ENCODE data around the gene PHACTR1. TPM values are rescaled to one million over a fixed set of nuclear protein-coding genes. Genes with fewer than 3 reads are reported as not detected.
"Not testable (repeated sequence)": the region's sequence is repeated elsewhere in the genome, so short reads cannot be mapped to it uniquely, and the experiment has no call there.

Gene PHACTR1
- total and polyA plus RNA-seq, 12 donors, result 6.3 to 150 (median 79.9) TPM

DNA sequence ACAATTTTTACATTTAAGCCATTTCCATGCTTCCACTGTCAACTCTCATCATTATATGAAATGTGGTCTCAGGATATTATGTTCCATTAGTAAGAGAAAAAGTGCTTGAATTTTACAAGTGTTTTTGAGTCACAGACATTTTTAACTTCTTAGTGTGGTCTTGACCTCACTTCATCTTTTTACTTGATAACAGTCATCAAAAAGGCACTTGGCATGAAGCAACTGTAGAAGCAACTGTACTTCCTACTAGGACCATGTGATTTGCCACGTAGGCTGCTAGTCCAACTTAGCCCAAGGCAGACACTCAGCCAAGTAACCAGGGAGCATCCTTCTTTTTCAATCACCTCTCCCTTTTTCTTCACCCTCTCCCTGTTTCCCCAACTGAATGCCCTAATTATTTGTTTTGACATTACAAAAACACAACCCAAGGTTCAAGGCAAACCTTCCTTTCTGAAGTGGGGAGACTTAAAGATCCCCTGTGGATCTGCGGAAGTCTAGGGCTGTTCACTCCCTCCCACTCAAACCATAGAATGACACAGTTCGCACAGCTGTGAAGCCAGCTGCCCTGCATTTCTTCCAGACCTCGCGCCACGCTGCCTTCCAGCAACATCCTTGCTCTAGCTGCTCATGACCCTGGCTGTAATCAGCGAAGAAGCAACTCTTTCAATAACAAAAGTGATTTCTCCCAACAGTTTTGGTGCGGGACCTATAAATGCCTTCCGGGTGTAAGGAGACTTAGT is 45.0 kb downstream of the PHACTR1 start:
- Histone ChIP-seq H3K27ac (no peak overlapping the region), H3K4me1 (no peaks in the 10 kb centered on the region), H3K4me3 (no peak overlapping the region), H3K9me3 (no peaks in the 10 kb centered on the region), H3K36me3 (no peaks in the 10 kb centered on the region), H3K27me3 (peaks cover 0 to 28% (median 4%) of the 10 kb centered on the region in 7 donors)
- TF ChIP-seq CTCF (IDR thresholded peaks at IDR 0.05), result no peak
- intact Hi-C loops (cut with DNase I), result no loop called here
- WGBS, 2 donors, result 66 to 70% methylated on average over 9 of the region's 9 CpGs
- ATAC-seq (no peak), DNase-seq (no peak)

DNA sequence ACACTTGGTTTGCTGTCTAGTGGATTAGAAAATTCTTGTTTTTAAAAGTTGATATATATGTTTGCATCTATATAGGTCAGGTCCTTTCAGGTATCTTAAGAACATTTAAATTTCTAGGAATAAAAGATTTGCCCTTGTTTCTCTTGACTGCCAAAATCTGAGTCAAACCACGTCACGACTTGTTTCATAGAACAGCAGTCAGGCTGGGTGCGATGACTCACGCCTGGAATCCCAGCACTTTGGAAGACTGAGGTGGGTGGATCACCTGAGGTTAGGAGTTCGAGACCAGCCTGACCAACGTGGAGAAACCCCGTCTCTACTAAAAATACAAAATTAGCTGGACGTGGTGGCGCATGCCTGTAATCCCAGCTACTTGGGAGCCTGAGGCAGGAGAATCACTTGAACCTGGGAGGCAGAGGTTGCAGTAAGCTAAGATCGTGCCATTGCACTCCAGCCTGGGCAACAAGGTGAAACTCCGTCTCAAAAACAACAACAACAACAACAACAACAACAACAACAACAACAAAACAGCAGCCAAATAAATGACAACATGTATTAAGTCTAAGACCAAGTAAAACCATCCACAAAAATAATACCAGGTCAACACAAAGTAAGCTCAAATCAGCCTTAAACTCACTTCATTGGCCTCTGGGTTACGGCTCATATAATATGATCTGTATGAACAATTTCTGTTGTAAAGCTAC is 46.3 kb downstream of the PHACTR1 start:
- H3K9me3 ChIP-seq; H3K4me1 ChIP-seq; H3K4me3 ChIP-seq; ATAC-seq; intact Hi-C loops (cut with DNase I); H3K27ac ChIP-seq; H3K36me3 ChIP-seq; DNase-seq: not testable (repeated sequence)
- WGBS, 2 donors, result 86 to 87% methylated on average over 12 of the region's 12 CpGs
- H3K27me3 ChIP-seq, result peaks cover 0 to 32% (median 4%) of the 10 kb centered on the region in 7 donors

DNA sequence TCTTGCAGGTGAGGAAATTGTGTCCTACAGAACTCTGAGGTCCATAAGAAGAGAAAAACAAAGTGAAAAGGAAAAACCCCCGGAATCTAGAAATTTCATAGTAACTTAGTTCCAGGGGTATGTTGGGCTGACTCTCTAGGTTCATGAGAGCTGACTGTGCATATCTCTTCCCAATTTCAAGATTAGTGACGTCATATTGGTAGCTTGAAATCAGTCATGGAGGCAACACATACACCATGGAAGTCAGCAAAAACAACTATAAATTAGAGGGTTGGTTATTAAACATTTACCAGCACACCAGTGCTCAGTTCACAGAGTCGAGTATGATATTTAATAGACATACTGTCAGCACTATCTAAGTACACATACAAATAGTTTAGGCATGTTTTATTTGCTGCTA is 49.8 kb downstream of the PHACTR1 start:
- no peak for DNase-seq
- H3K27ac ChIP-seq, result no peak overlapping the region
- H3K4me1 ChIP-seq, result no peaks in the 10 kb centered on the region
- TF ChIP-seq CTCF (IDR thresholded peaks at IDR 0.05), result no peak
- ATAC-seq, result no peak
- 73% methylated on average over 3 of the region's 3 CpGs for WGBS, 2 donors
- H3K4me3 ChIP-seq, result no peak overlapping the region
- intact Hi-C loops (cut with DNase I), result no loop called here
- no peaks in the 10 kb centered on the region for H3K9me3 ChIP-seq
- no peaks in the 10 kb centered on the region for H3K36me3 ChIP-seq
- H3K27me3 ChIP-seq, result peaks cover 0 to 29% (median 4%) of the 10 kb centered on the region in 7 donors

GRCh38 chr6:12767016-12767415 is 50.4 kb downstream of the PHACTR1 start:
- WGBS, 2 donors, result 94 to 96% methylated on average over 3 of the region's 3 CpGs
- H3K9me3 ChIP-seq, result no peaks in the 10 kb centered on the region
- ATAC-seq (no peak), DNase-seq (no peak)
- peaks cover 0 to 34% (median 4%) of the 10 kb centered on the region in 7 donors for H3K27me3 ChIP-seq
- intact Hi-C loops (cut with DNase I), result no loop called here
- no peaks in the 10 kb centered on the region for H3K4me1 ChIP-seq
- no peak overlapping the region for H3K27ac ChIP-seq
- no peak overlapping the region for H3K4me3 ChIP-seq
- no peak for TF ChIP-seq CTCF (IDR thresholded peaks at IDR 0.05)
- no peaks in the 10 kb centered on the region for H3K36me3 ChIP-seq
